Karpas-422 (cell line): ENCODE results near the gene COL1A2. TPM values are rescaled to one million over a fixed set of nuclear protein-coding genes. Genes with fewer than 3 reads are reported as not detected.

Experiments used
- DNase-seq: peaks from one replicate; pipeline ENCODE4 v3.0.0-alpha.2; 2015
- H2AFZ ChIP-seq: fragments of 200-600 bp; sonication (generic); 2 replicates; pipeline ENCODE4 v1.6.1; 2014; ENCODE audit warnings: antibody characterized with exemption, low read length, mixed read lengths
- H3K27ac ChIP-seq: fragments of 200-600 bp; sonication (generic); 2 replicates; pipeline ENCODE4 v1.5.1; 2014; ENCODE audit warnings: mild to moderate bottlenecking, low read length, moderate library complexity
- H3K27me3 ChIP-seq: fragments of 200-600 bp; sonication (generic); 2 replicates; pipeline ENCODE4 v1.6.1; 2014; ENCODE audit warnings: low read length, mixed read lengths
- H3K36me3 ChIP-seq: fragments of 200-600 bp; sonication (generic); 2 replicates; pipeline ENCODE4 v1.6.1; 2014; ENCODE audit warnings: low read length, mixed read lengths; ENCODE audit not compliant: insufficient read depth
- H3K4me1 ChIP-seq: fragments of 200-600 bp; sonication (generic); 2 replicates; pipeline ENCODE4 v1.6.1; 2014; ENCODE audit warnings: mild to moderate bottlenecking, low read length, mixed read lengths
- H3K4me2 ChIP-seq: fragments of 200-600 bp; sonication (generic); 2 replicates; pipeline ENCODE4 v1.6.1; 2014; ENCODE audit warnings: low read length, low read depth, mild to moderate bottlenecking; ENCODE audit not compliant: poor library complexity, severe bottlenecking
- H3K4me3 ChIP-seq: fragments of 200-600 bp; sonication (generic); 2 replicates; pipeline ENCODE4 v1.5.1; 2014; ENCODE audit warnings: mild to moderate bottlenecking, antibody characterized with exemption, low read length, mixed read lengths
- H3K79me2 ChIP-seq: fragments of 200-600 bp; sonication (generic); 2 replicates; pipeline ENCODE4 v1.6.1; 2014; ENCODE audit warnings: mild to moderate bottlenecking, low read length, mixed read lengths
- H3K9ac ChIP-seq: fragments of 200-600 bp; sonication (generic); 2 replicates; pipeline ENCODE4 v1.6.0; 2014; ENCODE audit warnings: low read length
- H3K9me2 ChIP-seq: fragments of 200-600 bp; sonication (generic), shearing (Covaris generic); replicated peaks from 2 replicates; pipeline ENCODE4 v1.6.0; 2014; ENCODE audit warnings: mild to moderate bottlenecking, low read length, moderate library complexity; ENCODE audit not compliant: insufficient read depth
- H3K9me3 ChIP-seq: fragments of 300-700, 200-600 bp; sonication (generic); 2 replicates; pipeline ENCODE4 v1.6.1; 2014; ENCODE audit warnings: low read length, mixed read lengths
- H4K20me1 ChIP-seq: fragments of 200-600 bp; sonication (generic); 2 replicates; pipeline ENCODE4 v1.6.1; 2014; ENCODE audit warnings: mild to moderate bottlenecking, antibody characterized with exemption, low read length, low read depth; ENCODE audit not compliant: insufficient read depth
- total RNA-seq: library from RNA; depleted of rRNA; stranded (reverse); fragments of >200 nt; shearing (Covaris generic); gene quantifications from 2 replicates; pipeline ENCODE4 v1.2.3, GENCODE V29; 2014; ENCODE audit warnings: low replicate concordance

COL1A2 gene
- total RNA-seq, 1 experiment from 2014 or later: not detected

- no peak overlapping the region for H3K27ac ChIP-seq
- H3K9me2 ChIP-seq: no peaks in the 10 kb centered on the region
- no peak for DNase-seq
- no peaks in the 10 kb centered on the region for H3K36me3 ChIP-seq
- H3K27me3 ChIP-seq: no peaks in the 10 kb centered on the region
- no peak overlapping the region for H3K4me2 ChIP-seq
- H3K4me3 ChIP-seq: no peak overlapping the region
- no peak overlapping the region for H2AFZ ChIP-seq
- H3K4me1 ChIP-seq: no peaks in the 10 kb centered on the region
- H4K20me1 ChIP-seq: no peaks in the 10 kb centered on the region
- no peaks in the 10 kb centered on the region for H3K9me3 ChIP-seq
- H3K9ac ChIP-seq: no peak overlapping the region
- no peaks in the 10 kb centered on the region for H3K79me2 ChIP-seq
Observed at GRCh38 chr7:94445696-94446194, 51.0 kb downstream of the COL1A2 start.

DNA sequence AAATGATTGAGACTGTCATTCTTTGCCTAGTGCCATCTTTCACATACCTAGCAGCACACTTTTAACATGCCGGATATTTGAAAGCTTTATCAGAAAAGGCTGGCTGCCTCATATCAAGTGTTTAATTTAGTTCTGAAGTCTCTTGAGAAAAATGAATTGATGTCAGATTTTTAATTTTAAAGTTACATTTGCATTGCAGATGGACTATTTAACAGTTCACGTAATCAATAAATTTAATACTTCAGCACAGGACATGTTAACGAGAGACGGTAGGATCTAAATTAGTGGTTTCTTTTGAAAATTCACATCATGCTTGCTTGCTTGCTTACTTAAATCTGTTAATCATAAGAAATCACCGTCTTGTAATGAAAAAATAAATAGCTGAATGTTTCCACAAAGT lies 51.6 kb downstream of the COL1A2 start:
- Histone ChIP-seq H3K27me3 (no peaks in the 10 kb centered on the region), H3K4me3 (no peak overlapping the region), H3K4me1 (no peaks in the 10 kb centered on the region), H3K9ac (no peak overlapping the region), H3K9me2 (no peaks in the 10 kb centered on the region), H3K27ac (no peak overlapping the region), H3K9me3 (no peaks in the 10 kb centered on the region), H4K20me1 (no peaks in the 10 kb centered on the region), H2AFZ (no peak overlapping the region), H3K4me2 (no peak overlapping the region), H3K79me2 (no peaks in the 10 kb centered on the region), H3K36me3 (no peaks in the 10 kb centered on the region)
- DNase-seq: no peak

DNA sequence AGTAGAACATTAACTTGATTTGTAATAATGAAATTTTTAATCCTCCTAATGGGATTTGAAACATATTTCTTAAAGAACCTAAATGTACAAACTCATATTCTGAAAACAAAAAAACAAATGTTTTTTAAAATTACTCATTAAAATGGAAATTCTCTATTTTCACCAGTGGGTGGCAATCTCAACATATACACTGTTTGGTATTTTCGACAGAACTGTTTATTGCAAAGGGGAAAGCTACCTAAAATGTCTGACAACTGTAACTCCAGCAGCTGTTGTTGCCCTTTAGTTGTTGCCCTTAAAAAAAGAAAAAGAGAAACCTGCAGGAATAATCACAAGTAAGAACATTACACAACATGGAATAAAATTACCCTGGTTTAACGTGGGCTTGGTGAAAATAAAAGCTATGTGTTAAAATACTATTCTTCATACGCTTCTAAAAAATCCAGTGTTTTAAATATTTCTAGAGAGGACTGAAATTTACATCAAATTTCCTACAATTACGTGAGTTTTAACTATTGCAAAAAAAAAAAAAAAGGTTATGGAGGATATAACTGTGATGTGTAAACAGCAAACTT lies 54.5 kb downstream of the COL1A2 start:
- Histone ChIP-seq H2AFZ (no peak overlapping the region), H3K9me3 (no peaks in the 10 kb centered on the region), H3K27me3 (no peaks in the 10 kb centered on the region), H3K9me2 (no peaks in the 10 kb centered on the region), H3K4me3 (no peak overlapping the region), H3K36me3 (no peaks in the 10 kb centered on the region), H3K4me1 (no peaks in the 10 kb centered on the region), H3K4me2 (peak overlapping the region; percentile 3), H3K9ac (no peak overlapping the region), H3K79me2 (no peaks in the 10 kb centered on the region), H3K27ac (no peak overlapping the region), H4K20me1 (no peaks in the 10 kb centered on the region)
- DNase-seq: peak; percentile 74

DNA sequence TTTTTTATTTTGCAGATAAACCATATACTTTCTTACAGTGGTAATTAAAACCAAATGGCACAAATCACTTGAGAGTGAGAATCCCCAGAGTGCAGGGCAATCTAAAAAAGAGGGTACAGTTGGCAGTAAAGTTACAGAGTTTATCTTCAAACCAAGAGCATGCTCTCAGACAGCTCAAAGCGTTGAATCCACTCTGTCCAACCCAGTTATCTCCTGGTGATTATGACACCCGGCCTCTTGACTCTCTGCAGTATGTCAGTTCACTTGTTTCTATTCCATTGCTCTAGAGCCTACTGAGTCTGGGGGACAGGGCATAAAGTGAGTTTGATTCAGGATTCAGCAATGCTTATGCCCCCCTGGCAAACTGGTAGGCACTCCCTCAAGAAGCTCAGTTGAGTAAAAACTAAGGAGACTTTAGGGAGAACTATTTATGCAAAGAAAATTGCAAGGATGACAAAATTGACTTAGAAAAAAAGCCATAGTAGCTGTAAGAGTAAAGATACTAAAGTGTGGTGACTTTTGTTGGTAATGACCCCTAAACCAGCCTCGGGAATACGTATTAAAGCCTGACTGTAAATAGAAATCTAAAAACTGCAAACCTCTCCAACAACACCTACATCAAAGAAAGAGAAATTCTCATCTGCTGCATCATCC lies 55.5 kb downstream of the COL1A2 start:
- H3K79me2 ChIP-seq: no peaks in the 10 kb centered on the region
- no peaks in the 10 kb centered on the region for H3K9me3 ChIP-seq
- H3K4me2 ChIP-seq: no peak overlapping the region
- H3K27ac ChIP-seq: no peak overlapping the region
- H4K20me1 ChIP-seq: no peaks in the 10 kb centered on the region
- no peak overlapping the region for H3K4me3 ChIP-seq
- no peaks in the 10 kb centered on the region for H3K9me2 ChIP-seq
- no peaks in the 10 kb centered on the region for H3K36me3 ChIP-seq
- H3K9ac ChIP-seq: no peak overlapping the region
- H3K4me1 ChIP-seq: no peaks in the 10 kb centered on the region
- H2AFZ ChIP-seq: no peak overlapping the region
- DNase-seq: no peak
- H3K27me3 ChIP-seq: no peaks in the 10 kb centered on the region

DNA sequence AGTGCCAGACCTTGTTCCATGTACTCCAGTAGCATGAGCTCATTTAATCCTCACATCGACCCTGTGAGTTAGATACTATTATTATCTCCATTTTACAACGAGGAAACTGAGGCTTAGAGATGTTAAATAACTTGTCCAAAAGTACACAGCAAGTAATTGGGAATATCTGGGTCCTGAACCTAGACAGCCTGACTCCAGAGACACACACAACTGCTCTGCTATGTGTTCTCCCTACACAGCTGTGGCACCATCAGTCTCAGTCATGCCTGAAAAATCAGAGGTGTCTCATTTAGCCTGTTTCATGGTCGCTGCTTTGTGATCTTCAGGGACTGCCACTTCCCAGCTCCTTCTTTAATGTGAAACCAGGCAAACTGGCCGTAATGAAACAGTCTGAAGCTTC lies 56.5 kb downstream of the COL1A2 start:
- H3K4me1 ChIP-seq: no peaks in the 10 kb centered on the region
- H3K27ac ChIP-seq: no peak overlapping the region
- H3K4me2 ChIP-seq: no peak overlapping the region
- H3K9me3 ChIP-seq: no peaks in the 10 kb centered on the region
- H3K4me3 ChIP-seq: no peak overlapping the region
- no peaks in the 10 kb centered on the region for H3K36me3 ChIP-seq
- H3K9ac ChIP-seq: no peak overlapping the region
- H2AFZ ChIP-seq: no peak overlapping the region
- no peaks in the 10 kb centered on the region for H3K79me2 ChIP-seq
- no peaks in the 10 kb centered on the region for H3K9me2 ChIP-seq
- H4K20me1 ChIP-seq: no peaks in the 10 kb centered on the region
- no peaks in the 10 kb centered on the region for H3K27me3 ChIP-seq
- no peak for DNase-seq

GRCh38 chr7:94452239-94452638 lies 57.5 kb downstream of the COL1A2 start:
- no peaks in the 10 kb centered on the region for H4K20me1 ChIP-seq
- H3K36me3 ChIP-seq: no peaks in the 10 kb centered on the region
- no peaks in the 10 kb centered on the region for H3K27me3 ChIP-seq
- H3K9me2 ChIP-seq: no peaks in the 10 kb centered on the region
- no peaks in the 10 kb centered on the region for H3K9me3 ChIP-seq
- no peak overlapping the region for H2AFZ ChIP-seq
- no peak for DNase-seq
- H3K4me3 ChIP-seq: no peak overlapping the region
- H3K4me1 ChIP-seq: no peaks in the 10 kb centered on the region
- no peak overlapping the region for H3K4me2 ChIP-seq
- no peaks in the 10 kb centered on the region for H3K79me2 ChIP-seq
- no peak overlapping the region for H3K27ac ChIP-seq
- H3K9ac ChIP-seq: no peak overlapping the region

DNA sequence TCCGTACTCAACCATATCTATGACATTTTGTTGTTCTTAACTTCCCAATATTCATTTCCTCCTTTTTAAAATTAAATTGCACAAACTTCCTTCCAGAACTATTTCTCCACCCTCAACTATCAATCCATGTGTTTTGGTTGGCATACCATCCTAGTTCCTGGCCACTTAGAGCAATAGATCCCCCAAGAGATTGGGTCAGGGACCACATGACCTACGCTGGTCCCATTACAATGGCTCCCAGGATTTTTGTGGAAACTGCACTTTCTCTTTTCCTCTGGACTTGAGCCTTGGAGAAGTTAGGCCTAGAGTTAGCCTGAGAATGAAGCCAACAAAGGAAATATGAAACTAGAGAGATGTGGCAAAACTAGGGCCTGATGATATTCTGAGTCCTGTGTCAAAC lies 59.2 kb downstream of the COL1A2 start:
- Histone ChIP-seq H2AFZ (no peak overlapping the region), H3K4me2 (no peak overlapping the region), H3K9me2 (no peaks in the 10 kb centered on the region), H3K9me3 (no peaks in the 10 kb centered on the region), H3K27ac (no peak overlapping the region), H3K4me3 (no peak overlapping the region), H3K79me2 (no peaks in the 10 kb centered on the region), H3K27me3 (no peaks in the 10 kb centered on the region), H3K36me3 (no peaks in the 10 kb centered on the region), H3K9ac (no peak overlapping the region), H3K4me1 (no peaks in the 10 kb centered on the region), H4K20me1 (no peaks in the 10 kb centered on the region)
- DNase-seq: no peak

DNA sequence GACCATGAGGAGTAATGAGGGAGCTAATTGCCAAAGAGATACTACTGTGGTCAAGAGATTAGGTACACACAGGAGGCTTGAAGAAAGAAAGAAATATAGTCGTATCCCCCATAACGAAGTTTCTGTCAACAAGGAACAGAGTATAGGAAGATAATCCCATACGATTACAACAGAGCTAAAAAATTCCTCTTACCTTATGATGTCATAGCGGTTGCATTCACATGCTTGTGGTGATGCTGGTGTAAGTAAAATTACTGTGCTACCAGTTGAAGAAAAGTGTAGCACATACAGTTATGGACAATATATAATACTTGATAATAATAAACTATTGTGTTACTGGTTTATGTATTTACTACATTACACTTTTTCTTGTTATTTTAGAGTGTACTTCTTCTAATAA lies 63.3 kb downstream of the COL1A2 start:
- H3K27ac ChIP-seq: no peak overlapping the region
- no peak overlapping the region for H3K4me2 ChIP-seq

More for the DNA sequence above, 63.3 kb downstream of the COL1A2 start:
- H3K4me3 ChIP-seq: no peak overlapping the region
- no peaks in the 10 kb centered on the region for H3K36me3 ChIP-seq
- no peaks in the 10 kb centered on the region for H3K9me2 ChIP-seq
- no peaks in the 10 kb centered on the region for H3K9me3 ChIP-seq
- DNase-seq: no peak
- no peaks in the 10 kb centered on the region for H3K27me3 ChIP-seq
- no peaks in the 10 kb centered on the region for H4K20me1 ChIP-seq
- H3K9ac ChIP-seq: no peak overlapping the region
- H3K4me1 ChIP-seq: no peaks in the 10 kb centered on the region
- H2AFZ ChIP-seq: no peak overlapping the region
- no peaks in the 10 kb centered on the region for H3K79me2 ChIP-seq
